ENCODE measurements around the gene RELCH.

Gene RELCH

GRCh38 chr18:62325806-62326645, 139.0 kb downstream of the RELCH start:
- DNase-seq (ENCODE audit: low spot score) = peak; percentile 13
- CTCF ChIA-PET = interaction anchor here (0.6 to 0.7 kb wide), 2 partner anchors 244 to 1177 kb away, joined by 3 to 7 read pairs; no protein-coding TSS in a partner anchor
- no peak overlapping the region for H3K27ac ChIP-seq
- TF ChIP-seq CTCF (conservative IDR thresholded peaks at IDR 0.05; ENCODE audit: low read depth) = no peak
- POLR2A ChIA-PET (ENCODE audit: low non-redundant PET) = interaction anchor here (0.7 kb wide), 1 partner anchor 14 kb away, joined by 3 read pairs; no protein-coding TSS in a partner anchor

GRCh38 chr18:62326646-62327348, 139.7 kb downstream of the RELCH start:
- no peak overlapping the region for H3K27ac ChIP-seq
- ChIA-PET POLR2A (ENCODE audit: low non-redundant PET) (no interaction called here), CTCF (interaction anchor here (0.6 to 0.7 kb wide), 2 partner anchors 243 to 1178 kb away, joined by 3 to 7 read pairs; no protein-coding TSS in a partner anchor)
- DNase-seq (ENCODE audit: low spot score) = no peak
- TF ChIP-seq CTCF (conservative IDR thresholded peaks at IDR 0.05; ENCODE audit: low read depth) = no peak

GRCh38 chr18:62327977-62328376, 140.9 kb downstream of the RELCH start:
- ChIA-PET CTCF (interaction anchor here (0.5 kb wide), 1 partner anchor 258 kb away, joined by 3 read pairs; no protein-coding TSS in a partner anchor), POLR2A (ENCODE audit: low non-redundant PET) (no interaction called here)
- DNase-seq (ENCODE audit: low spot score) = no peak
- TF ChIP-seq CTCF (conservative IDR thresholded peaks at IDR 0.05; ENCODE audit: low read depth) = no peak
- H3K27ac ChIP-seq = no peak overlapping the region

- H3K27ac ChIP-seq = no peak overlapping the region
- DNase-seq (ENCODE audit: low spot score) = no peak
- ChIA-PET POLR2A (ENCODE audit: low non-redundant PET) (no interaction called here), CTCF (interaction anchor here (0.5 kb wide), 1 partner anchor 258 kb away, joined by 3 read pairs; no protein-coding TSS in a partner anchor)
- no peak for TF ChIP-seq CTCF (conservative IDR thresholded peaks at IDR 0.05; ENCODE audit: low read depth)
These were observed 141.8 kb downstream of the RELCH start for GRCh38 chr18:62328586-62329525.

GRCh38 chr18:62329691-62330454, 142.8 kb downstream of the RELCH start:
- CTCF ChIA-PET = no interaction called here
- no peak for DNase-seq (ENCODE audit: low spot score)
- H3K27ac ChIP-seq = no peak overlapping the region
- POLR2A ChIA-PET (ENCODE audit: low non-redundant PET) = no interaction called here
- no peak for TF ChIP-seq CTCF (conservative IDR thresholded peaks at IDR 0.05; ENCODE audit: low read depth)

Data from RWPE1 (cell line).